Uterus (tissue), 4 donors: ENCODE measurements around the gene CAMK1. TPM values are rescaled to one million over a fixed set of nuclear protein-coding genes. Genes with fewer than 3 reads are reported as not detected.

Source experiments
- DNase-seq, 2 donors: peaks; one replicate each; pipeline ENCODE4 v3.0.0-alpha.2; 2019 to 2020
- H3K27ac ChIP-seq, 2 donors: fragments of 200-600 bp; sonication (generic); 1 replicate in 1 of 2; 2 replicates in 1 of 2; pipeline ENCODE4 v1.5.1; 2016 to 2018
- H3K27me3 ChIP-seq, 2 donors: fragments of 200-600 bp; sonication (generic); one replicate each; pipeline ENCODE4 v1.5.1; 2018 to 2019; ENCODE audit warnings: control low read depth in 1 of 2
- H3K36me3 ChIP-seq, 2 donors: fragments of 200-600 bp; sonication (generic); one replicate each; pipeline ENCODE4 v1.5.1; 2019; ENCODE audit warnings: control low read depth in 1 of 2
- H3K4me1 ChIP-seq, 2 donors: fragments of 200-600 bp; sonication (generic); one replicate each; pipeline ENCODE4 v1.5.1; 2018 to 2019; ENCODE audit warnings: control low read depth in 1 of 2
- H3K4me3 ChIP-seq, 2 donors: fragments of 200-600 bp; sonication (generic); 1 replicate in 1 of 2; 2 replicates in 1 of 2; pipeline ENCODE4 v1.5.1; 2018 to 2019; ENCODE audit warnings: mild to moderate bottlenecking in 1 of 2
- H3K9me3 ChIP-seq, 2 donors: fragments of 200-600 bp; sonication (generic); one replicate each; pipeline ENCODE4 v1.5.1; 2019; ENCODE audit warnings: control low read depth in 1 of 2
- CTCF ChIP-seq, 4 experiments: fragments of 200-600 bp in 2 of 4; fragments of 450-650 bp in 2 of 4; sonication (generic) in 2 of 4; IDR thresholded peaks; one replicate each; pipeline ENCODE4 v1.5.1; 2016 to 2019; ENCODE audit warnings: antibody characterized with exemption in 4 of 4, mild to moderate bottlenecking in 2 of 4, moderate library complexity in 1 of 4
- POLR2A ChIP-seq, 2 donors: fragments of 450-650 bp; IDR thresholded peaks; one replicate each; pipeline ENCODE4 v1.6.1; 2016; ENCODE audit warnings: antibody characterized with exemption in 2 of 2, mild to moderate bottlenecking in 1 of 2, moderate library complexity in 1 of 2
- intact Hi-C: fragments of 100-400 bp; cut with DNase I; formaldehyde crosslinking; loops from one replicate; pipeline ENCODE4 v1.15.1; 2023; ENCODE audit warnings: low total_unique reads
- total RNA-seq, 4 donors: library from RNA; depleted of rRNA in 3 of 4; stranded (reverse); fragments of >200 nt in 3 of 4; gene quantifications; one replicate each; pipeline versions ENCODE4 v1.1.0 to v1.2.4, GENCODE V29; 2014 to 2023
- donor health status: DM: yes; HTN: yes; CAD: no.

The CAMK1 gene
- total RNA-seq, 4 donors from 2014 or later = 19.1 to 63.0 (median 56.7) TPM

GRCh38 chr3:9732740-9733115 lies 37.0 kb downstream of the CAMK1 start:
- Histone ChIP-seq H3K4me3 (peak overlapping the region; percentile 92 to 95), H3K4me1 (peaks cover 0 to 21% of the 10 kb centered on the region in 2 donors), H3K9me3 (no peaks in the 10 kb centered on the region), H3K36me3 (no peaks in the 10 kb centered on the region), H3K27me3 (no peaks in the 10 kb centered on the region), H3K27ac (peak overlapping the region in 1 of 2 donors; percentile 96)
- DNase-seq = no peak
- TF ChIP-seq POLR2A (IDR thresholded peaks at IDR 0.05) = no peak
- TF ChIP-seq CTCF (IDR thresholded peaks at IDR 0.05) = no peak
- intact Hi-C loops = no loop called here

GRCh38 chr3:9732080-9732739 lies 37.5 kb downstream of the CAMK1 start:
- Histone ChIP-seq H3K36me3 (no peaks in the 10 kb centered on the region), H3K9me3 (no peaks in the 10 kb centered on the region), H3K4me1 (peaks cover 0 to 21% of the 10 kb centered on the region in 2 donors), H3K27ac (peak overlapping the region; percentile 94 to 96), H3K27me3 (no peaks in the 10 kb centered on the region), H3K4me3 (peak overlapping the region; percentile 92 to 95)
- intact Hi-C loops = no loop called here
- DNase-seq = no peak
- TF ChIP-seq POLR2A (IDR thresholded peaks at IDR 0.05) = no peak

- no peaks in the 10 kb centered on the region for H3K36me3 ChIP-seq
- H3K9me3 ChIP-seq = no peaks in the 10 kb centered on the region
- peak; percentile 100 for DNase-seq
- peak within 1 kb of the TSS; percentile 94 to 96 for H3K27ac ChIP-seq
- H3K4me1 ChIP-seq = peaks cover 0 to 21% of the 10 kb centered on the region in 2 donors
- TF ChIP-seq POLR2A (IDR thresholded peaks at IDR 0.05) (peak in 1 of 2 donors; percentile 68), CTCF (IDR thresholded peaks at IDR 0.05) (peak in 3 of 4 experiments; percentile 1 to 34 (median 14))
- no peaks in the 10 kb centered on the region for H3K27me3 ChIP-seq
- peak within 1 kb of the TSS; percentile 92 to 95 for H3K4me3 ChIP-seq
- intact Hi-C loops = no loop called here
Observed at GRCh38 chr3:9731206-9732079, 38.3 kb downstream of the CAMK1 start, which contains the start of gene BRPF1. BRPF1 (plus strand) TSS chr3:9731735; CDS start chr3:9734141, 2,406 bp downstream.

GRCh38 chr3:9730657-9731205 lies 39.0 kb downstream of the CAMK1 start:
- Histone ChIP-seq H3K27me3 (no peaks in the 10 kb centered on the region), H3K4me3 (peak overlapping the region; percentile 92 to 95), H3K9me3 (no peaks in the 10 kb centered on the region), H3K27ac (peak overlapping the region; percentile 94 to 96), H3K36me3 (no peaks in the 10 kb centered on the region), H3K4me1 (peaks cover 0 to 21% of the 10 kb centered on the region in 2 donors)
- TF ChIP-seq CTCF (IDR thresholded peaks at IDR 0.05) (peak in 1 of 4 experiments; percentile 9), POLR2A (IDR thresholded peaks at IDR 0.05) (no peak)
- intact Hi-C loops = no loop called here
- no peak for DNase-seq

- Histone ChIP-seq H3K9me3 (no peaks in the 10 kb centered on the region), H3K4me1 (peaks cover 0 to 26% of the 10 kb centered on the region in 2 donors), H3K4me3 (no peak overlapping the region), H3K27ac (peak overlapping the region in 1 of 2 donors; percentile 94), H3K36me3 (no peaks in the 10 kb centered on the region), H3K27me3 (no peaks in the 10 kb centered on the region)
- DNase-seq = no peak
- intact Hi-C loops = no loop called here
- TF ChIP-seq POLR2A (IDR thresholded peaks at IDR 0.05) = no peak
- TF ChIP-seq CTCF (IDR thresholded peaks at IDR 0.05) = no peak
Observed at GRCh38 chr3:9729419-9729818, 40.3 kb downstream of the CAMK1 start.
